Spinal cord (tissue), 10 donors: Measurements from ENCODE around the gene CX3CL1. TPM values are rescaled to one million over a fixed set of nuclear protein-coding genes. Genes with fewer than 3 reads are reported as not detected.
A peak's percentile ranks its signal among the peaks of the same experiment; 100 is the strongest.

Source experiments
- DNase-seq, 6 donors: peaks; one replicate each; pipeline versions ENCODE4 v3.0.0 to v3.0.0-alpha.2; 2013 to 2015; ENCODE audit warnings: low spot score in 6 of 6, low read depth in 4 of 6
- H3K27ac ChIP-seq: one replicate; pipeline ENCODE4 v1.5.1; 2013; ENCODE audit warnings: low read depth, low read length, control low read depth
- H3K27me3 ChIP-seq: one replicate; pipeline ENCODE4 v1.6.1; 2013; ENCODE audit warnings: low read length; ENCODE audit not compliant: control insufficient read depth, insufficient read depth
- H3K36me3 ChIP-seq: one replicate; pipeline ENCODE4 v1.6.1; 2013; ENCODE audit warnings: low read length; ENCODE audit not compliant: control insufficient read depth, insufficient read depth
- H3K4me1 ChIP-seq: one replicate; pipeline ENCODE4 v1.6.1; 2013; ENCODE audit warnings: low read length; ENCODE audit not compliant: control insufficient read depth, insufficient read depth
- H3K4me3 ChIP-seq: one replicate; pipeline ENCODE4 v1.5.1; 2013; ENCODE audit warnings: low read depth, low read length, control low read depth
- H3K9me3 ChIP-seq: one replicate; pipeline ENCODE4 v1.6.1; 2013; ENCODE audit warnings: low read length; ENCODE audit not compliant: control insufficient read depth, insufficient read depth
- WGBS: methylation state at CpG from one replicate; pipeline ENCODE4 v1.1.5; 2013; ENCODE audit warnings: missing lambda C conversion rate; ENCODE audit not compliant: insufficient coverage; 5-methylcytosine and 5-hydroxymethylcytosine counted together
- polyA plus RNA-seq, 2 donors: library from polyadenylated mRNA; unstranded; fragments of 120-200 nt; gene quantifications; one replicate each; pipeline ENCODE4 v1.2.1, GENCODE V29; 2013; ENCODE audit not compliant: insufficient read length in 2 of 2
- total RNA-seq, 2 donors: library from RNA; depleted of rRNA in 1 of 2; stranded (reverse); fragments of 120-200 nt in 1 of 2; fragments of >200 nt in 1 of 2; gene quantifications; one replicate each; pipeline versions ENCODE4 v1.2.3 to v1.2.4, GENCODE V29; 2013 to 2014
- donor health status: healthy.

Gene CX3CL1
- total and polyA plus RNA-seq, 4 donors: 15.5 to 49.5 (median 33.7) TPM

DNA sequence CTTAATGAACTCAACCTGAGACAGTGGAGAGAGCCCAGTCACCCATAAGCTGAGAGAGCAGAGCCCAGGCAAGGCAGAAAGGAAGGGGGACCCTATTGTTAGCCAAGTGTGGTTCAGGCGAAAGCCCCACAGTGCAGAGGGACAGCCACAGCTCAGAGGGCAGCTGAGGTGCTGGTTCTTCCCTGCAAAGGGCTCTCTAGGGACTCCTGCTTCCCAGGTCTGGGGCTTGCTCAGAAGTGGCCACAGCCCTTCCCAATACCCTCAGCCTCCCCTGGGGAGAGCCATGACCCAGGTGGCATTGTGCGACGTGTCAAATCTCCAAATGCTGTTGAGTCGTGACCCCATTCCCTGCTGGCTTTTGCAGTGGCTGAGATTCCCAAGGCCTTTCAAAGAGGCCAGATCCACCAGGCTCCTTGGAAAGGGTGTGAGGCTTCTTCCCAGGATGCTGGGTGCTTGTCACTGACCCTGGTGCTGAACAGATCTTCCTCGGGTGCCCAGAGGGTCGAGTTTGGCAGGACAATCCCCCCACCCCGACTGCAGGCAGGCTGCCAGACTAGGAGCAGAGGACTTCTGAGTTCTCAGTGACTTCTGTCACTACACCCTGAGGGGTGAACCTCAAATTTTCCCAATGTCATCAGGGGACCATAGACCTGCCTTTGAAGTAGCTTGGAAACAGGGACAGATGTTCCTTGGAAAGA lies 29.8 kb downstream of the CX3CL1 start:
- DNase-seq: no peak
- WGBS: 44% methylated on average over 7 of the region's 7 CpGs
- Histone ChIP-seq H3K4me3 (no peak overlapping the region), H3K27ac (no peak overlapping the region), H3K36me3 (no peaks in the 10 kb centered on the region), H3K9me3 (no peaks in the 10 kb centered on the region), H3K4me1 (no peaks in the 10 kb centered on the region), H3K27me3 (no peaks in the 10 kb centered on the region)

DNA sequence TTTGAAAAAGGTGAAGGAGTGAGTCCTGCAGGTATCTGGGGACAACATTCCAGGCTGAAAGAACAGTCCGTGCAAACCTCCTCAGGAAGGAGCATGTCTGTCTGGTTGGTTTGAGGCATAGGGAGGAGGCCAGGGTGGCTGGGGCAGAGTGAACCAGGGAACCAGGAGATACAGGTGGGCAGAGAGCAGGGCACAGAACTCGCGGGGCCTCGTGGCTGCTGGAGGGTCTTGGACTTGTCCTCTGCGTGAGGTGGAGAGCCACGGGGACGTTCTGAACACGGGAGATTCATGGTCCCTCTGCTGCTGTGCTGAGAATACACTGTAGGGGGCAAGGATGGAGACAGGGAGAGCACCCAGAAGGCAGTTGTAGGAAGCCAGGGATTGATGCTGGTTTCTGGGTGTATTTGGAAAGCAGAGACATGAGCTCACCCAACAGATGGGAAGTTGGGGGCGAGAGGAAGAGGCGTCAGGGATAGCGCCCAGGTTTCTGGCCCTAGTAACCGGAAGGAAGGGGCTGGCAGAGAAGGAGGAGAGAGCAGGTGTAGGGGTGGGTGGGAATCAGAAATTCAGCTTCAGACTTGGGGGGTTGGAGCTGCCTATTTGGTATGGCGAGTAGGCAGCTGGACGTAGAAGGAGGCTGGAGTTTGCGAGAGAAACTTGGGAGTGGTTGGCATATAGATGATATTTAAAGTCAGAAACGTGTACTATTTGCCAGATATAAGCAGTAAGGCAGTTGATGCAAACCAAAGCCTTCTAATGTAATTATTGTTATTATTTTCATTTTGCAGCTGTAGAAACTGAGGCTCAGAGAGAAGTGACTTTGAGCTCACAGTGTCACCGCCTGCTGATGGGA lies 31.9 kb downstream of the CX3CL1 start, which contains the start of gene CCL17:
Gene CCL17 (plus strand): TSS at position 803 of the 853 bp plus-strand sequence. CDS start 9,166 bp downstream, outside the sequence.
- Histone ChIP-seq H3K9me3 (no peaks in the 10 kb centered on the region), H3K4me3 (no peak within 1 kb of the TSS), H3K4me1 (no peaks in the 10 kb centered on the region), H3K27me3 (no peaks in the 10 kb centered on the region), H3K36me3 (no peaks in the 10 kb centered on the region), H3K27ac (no peak within 1 kb of the TSS)
- no peak for DNase-seq
- WGBS: 80% methylated on average over 15 of the region's 17 CpGs

DNA sequence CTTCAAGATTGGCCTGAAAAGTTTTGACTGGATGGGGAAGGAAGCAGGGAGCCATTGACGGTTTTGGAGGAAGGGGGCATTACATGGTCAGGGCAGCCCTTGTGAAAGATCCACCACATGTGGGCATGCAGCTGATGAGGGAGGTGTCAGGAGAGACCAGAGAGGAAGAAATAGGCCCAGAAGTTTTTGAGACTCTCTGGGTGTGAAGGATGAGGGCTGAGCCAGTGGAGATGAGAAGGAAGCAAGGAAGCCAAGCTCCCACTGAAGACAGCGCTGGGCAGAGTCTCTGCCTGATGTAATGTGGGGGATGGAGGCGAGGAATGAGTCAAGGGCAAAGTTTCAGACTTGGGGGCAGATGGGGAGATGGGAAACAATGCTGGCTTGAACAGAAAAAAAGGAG lies 32.8 kb downstream of the CX3CL1 start:
- Histone ChIP-seq H3K36me3 (no peaks in the 10 kb centered on the region), H3K27ac (no peak overlapping the region), H3K9me3 (no peaks in the 10 kb centered on the region), H3K4me1 (peaks cover 2% of the 10 kb centered on the region), H3K4me3 (no peak overlapping the region), H3K27me3 (no peaks in the 10 kb centered on the region)
- WGBS: 80% methylated on average over 3 of the region's 3 CpGs
- no peak for DNase-seq

DNA sequence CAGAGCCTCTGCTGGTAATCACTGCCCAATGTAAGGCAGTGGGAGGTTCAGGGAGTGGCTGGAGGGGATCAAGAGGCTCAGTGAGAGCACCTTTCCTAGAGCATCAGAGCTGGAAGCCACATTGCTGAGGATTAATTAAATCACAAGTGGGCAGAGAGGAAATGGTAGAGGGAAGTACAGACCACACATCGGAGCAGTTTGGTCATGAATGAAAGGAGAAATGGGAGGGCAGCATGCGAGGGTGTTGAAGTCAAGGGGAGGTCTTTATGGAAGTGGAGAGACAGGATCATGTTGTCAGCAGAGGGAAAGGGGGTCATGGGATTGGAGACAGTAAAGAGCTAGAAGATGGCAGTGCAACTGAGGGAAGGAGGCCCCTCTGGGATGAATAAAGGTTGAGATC lies 34.6 kb downstream of the CX3CL1 start:
- 85% methylated on average over 2 of the region's 2 CpGs for WGBS

DNA sequence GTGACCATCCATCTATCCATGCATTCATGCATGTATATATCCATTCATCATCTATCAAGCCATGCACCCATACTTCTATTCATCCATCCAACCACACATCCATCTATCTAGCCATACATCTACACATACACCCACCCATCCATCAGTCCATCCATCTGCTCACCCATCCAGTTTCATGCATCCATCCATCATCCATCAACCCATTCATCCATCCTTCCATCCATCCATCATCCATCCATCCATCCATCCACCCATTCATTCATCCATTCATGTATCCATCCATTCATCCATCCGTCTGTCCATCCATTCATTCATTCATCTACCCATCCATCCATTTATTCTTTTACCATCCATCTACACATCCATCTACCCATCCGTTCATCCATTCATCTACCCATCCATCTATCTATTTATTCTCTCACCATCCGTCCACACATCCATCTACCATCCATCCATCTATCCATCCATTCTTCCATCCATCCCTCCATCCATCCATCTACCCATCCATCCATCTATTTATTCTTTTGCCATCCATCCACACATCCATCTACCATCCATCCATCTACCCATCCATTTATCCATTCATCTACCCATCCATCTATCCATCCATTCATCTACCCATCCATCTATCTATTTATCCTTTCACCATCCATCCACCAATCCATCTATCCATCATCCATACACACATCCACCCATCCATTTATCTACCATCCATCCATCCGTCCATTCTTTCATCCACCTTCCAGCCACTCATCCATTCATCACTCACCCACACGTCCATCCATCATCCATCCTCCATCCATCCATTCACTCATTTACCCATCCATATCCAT lies 35.4 kb downstream of the CX3CL1 start:
- Histone ChIP-seq H3K27me3 (no peaks in the 10 kb centered on the region), H3K9me3 (no peaks in the 10 kb centered on the region), H3K4me3 (no peak overlapping the region), H3K4me1 (peaks cover 16% of the 10 kb centered on the region), H3K27ac (no peak overlapping the region), H3K36me3 (no peaks in the 10 kb centered on the region)
- no peak for DNase-seq
- WGBS: 91% methylated on average over 5 of the region's 5 CpGs

More for the DNA sequence above, 34.6 kb downstream of the CX3CL1 start:
- no peak for DNase-seq
- H3K36me3 ChIP-seq: no peaks in the 10 kb centered on the region
- H3K4me1 ChIP-seq: peaks cover 13% of the 10 kb centered on the region
- no peaks in the 10 kb centered on the region for H3K9me3 ChIP-seq
- no peaks in the 10 kb centered on the region for H3K27me3 ChIP-seq
- H3K27ac ChIP-seq: no peak overlapping the region
- no peak overlapping the region for H3K4me3 ChIP-seq

DNA sequence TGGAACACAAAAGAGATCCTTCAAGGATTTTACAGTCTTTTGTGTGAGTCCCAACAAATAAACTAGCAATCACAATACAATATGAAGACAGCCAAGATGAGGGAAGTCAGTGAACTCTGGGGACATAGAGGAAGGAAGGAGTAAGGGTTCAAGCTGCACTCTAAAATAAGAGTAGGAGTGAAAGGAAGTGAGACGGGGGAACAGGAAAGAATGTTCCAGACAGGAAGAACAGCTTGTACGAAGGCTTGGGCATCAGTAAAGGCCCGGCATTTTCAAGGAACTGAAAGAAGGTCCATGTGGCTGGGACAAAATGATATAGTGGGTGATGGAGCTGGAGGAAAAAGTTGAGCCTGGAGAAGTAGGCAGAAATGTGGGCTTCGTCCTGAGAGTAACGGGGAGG lies 36.8 kb downstream of the CX3CL1 start:
- Histone ChIP-seq H3K4me3 (no peak overlapping the region), H3K27me3 (no peaks in the 10 kb centered on the region), H3K4me1 (peaks cover 16% of the 10 kb centered on the region), H3K9me3 (no peaks in the 10 kb centered on the region), H3K36me3 (no peaks in the 10 kb centered on the region), H3K27ac (no peak overlapping the region)
- WGBS: 84% methylated on average over 5 of the region's 5 CpGs
- DNase-seq: no peak

DNA sequence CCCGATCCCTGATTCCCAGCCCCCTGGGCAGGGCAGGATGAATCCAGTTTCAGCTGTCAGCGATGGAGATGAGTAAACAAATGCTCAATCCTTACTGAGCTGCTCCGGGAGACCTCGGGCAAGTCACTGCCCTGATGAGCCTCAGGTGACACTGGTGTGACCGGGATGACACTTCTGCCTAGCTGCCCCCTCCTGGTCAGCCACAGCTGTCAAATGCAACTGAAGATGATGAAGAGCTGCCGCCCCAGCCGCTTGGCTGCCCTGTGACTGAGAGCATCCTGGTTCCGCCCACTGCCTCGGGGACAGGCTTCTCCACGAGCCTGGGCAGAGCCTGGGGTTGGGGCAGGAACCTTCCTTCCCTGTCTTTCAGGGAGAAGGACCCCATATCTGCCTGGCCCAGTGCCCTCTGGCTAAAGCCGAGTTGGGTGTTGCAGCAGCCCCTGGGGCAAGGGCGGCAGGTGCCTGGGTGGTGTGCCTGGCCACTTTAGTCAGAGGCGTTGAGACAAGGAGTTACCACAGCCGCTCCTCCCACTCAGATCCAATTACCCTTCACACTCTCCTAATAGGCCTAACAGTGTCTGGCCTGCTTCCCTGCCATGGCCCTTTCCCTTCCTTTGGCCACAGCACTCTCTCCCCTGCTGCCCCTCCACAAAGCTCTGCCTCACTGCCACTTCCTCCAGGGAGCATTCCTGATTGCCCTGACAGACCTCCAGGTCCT lies 37.7 kb downstream of the CX3CL1 start:
- H3K27me3 ChIP-seq: no peaks in the 10 kb centered on the region

DNA sequence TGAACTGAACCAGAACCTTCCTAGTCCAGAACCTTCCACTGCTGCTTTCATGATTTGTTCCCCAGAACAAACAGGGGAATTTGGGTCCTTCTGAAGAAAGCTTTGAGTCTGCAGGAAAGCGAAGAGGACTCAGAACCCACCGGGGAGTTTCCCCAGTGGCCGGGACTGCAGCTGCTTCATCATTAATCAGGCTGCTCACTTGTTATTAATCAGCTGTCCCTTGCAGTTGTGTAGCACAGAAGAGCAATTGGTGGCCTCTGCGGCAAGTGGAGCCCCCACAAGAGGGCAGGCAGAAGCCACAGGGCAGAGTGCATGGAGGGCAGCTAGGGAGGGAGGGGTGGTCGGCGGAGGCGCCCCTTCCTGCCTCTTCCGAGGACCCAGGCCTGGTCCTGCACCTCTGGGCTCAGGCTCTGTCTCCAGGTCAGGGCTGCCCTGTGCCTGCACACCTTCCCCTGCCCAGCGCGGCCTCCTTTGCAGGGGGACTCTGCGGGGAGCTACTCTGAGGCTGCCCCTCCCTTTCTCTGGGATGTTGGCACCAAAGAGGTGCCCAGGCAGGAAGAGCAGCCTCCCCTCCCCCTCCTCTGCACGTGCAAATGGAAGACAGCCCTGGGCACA lies 39.2 kb downstream of the CX3CL1 start:
- DNase-seq: peak in 1 of 6 donors; percentile 10
- Histone ChIP-seq H3K27ac (no peak overlapping the region), H3K4me3 (no peak overlapping the region), H3K27me3 (no peaks in the 10 kb centered on the region), H3K4me1 (peaks cover 24% of the 10 kb centered on the region), H3K9me3 (no peaks in the 10 kb centered on the region), H3K36me3 (peaks cover 3% of the 10 kb centered on the region)
- 43% methylated on average over 10 of the region's 12 CpGs for WGBS

More for the DNA sequence above, 37.7 kb downstream of the CX3CL1 start:
- Histone ChIP-seq H3K4me3 (no peak overlapping the region), H3K36me3 (no peaks in the 10 kb centered on the region), H3K27ac (no peak overlapping the region), H3K9me3 (no peaks in the 10 kb centered on the region), H3K4me1 (peaks cover 16% of the 10 kb centered on the region)
- 69% methylated on average over 14 of the region's 14 CpGs for WGBS
- DNase-seq: no peak
